Mucosa of stomach (tissue), 1 donor: ENCODE data around the gene TFCP2L1.

Source experiments
- H3K27me3 ChIP-seq: one replicate; pipeline ENCODE4 v1.7.0; 2013; ENCODE audit warnings: mild to moderate bottlenecking, low read length; ENCODE audit not compliant: control insufficient read depth, insufficient read depth
- H3K36me3 ChIP-seq: one replicate; pipeline ENCODE4 v1.7.0; 2013; ENCODE audit warnings: low read length; ENCODE audit not compliant: control insufficient read depth, insufficient read depth
- H3K4me1 ChIP-seq: one replicate; pipeline ENCODE4 v1.7.0; 2013; ENCODE audit warnings: mild to moderate bottlenecking, low read length; ENCODE audit not compliant: control insufficient read depth, insufficient read depth
- H3K4me3 ChIP-seq: one replicate; pipeline ENCODE4 v1.7.0; 2013; ENCODE audit warnings: low read length
- H3K9ac ChIP-seq: one replicate; pipeline ENCODE4 v1.7.0; 2013; ENCODE audit warnings: mild to moderate bottlenecking, low read length, moderate library complexity
- H3K9me3 ChIP-seq: one replicate; pipeline ENCODE4 v1.7.0; 2013; ENCODE audit warnings: mild to moderate bottlenecking, low read length, moderate library complexity; ENCODE audit not compliant: control insufficient read depth
- donor health status: Pancreatic carcinoma.

The TFCP2L1 gene

GRCh38 chr2:121185571-121186074 is 99.4 kb downstream of the TFCP2L1 start:
- Histone ChIP-seq H3K9me3 (no peaks in the 10 kb centered on the region), H3K27me3 (peaks cover 3% of the 10 kb centered on the region), H3K9ac (no peak overlapping the region), H3K4me3 (no peak overlapping the region), H3K36me3 (no peaks in the 10 kb centered on the region), H3K4me1 (peaks cover 9% of the 10 kb centered on the region)

- H3K4me1 ChIP-seq: peaks cover 9% of the 10 kb centered on the region
- peaks cover 3% of the 10 kb centered on the region for H3K27me3 ChIP-seq
- H3K9ac ChIP-seq: no peak overlapping the region
- no peak overlapping the region for H3K4me3 ChIP-seq
- no peaks in the 10 kb centered on the region for H3K9me3 ChIP-seq
- no peaks in the 10 kb centered on the region for H3K36me3 ChIP-seq
Observed at GRCh38 chr2:121185111-121185510, 99.9 kb downstream of the TFCP2L1 start.

- H3K4me3 ChIP-seq: no peak overlapping the region
- H3K36me3 ChIP-seq: no peaks in the 10 kb centered on the region
- no peaks in the 10 kb centered on the region for H3K9me3 ChIP-seq
- H3K9ac ChIP-seq: no peak overlapping the region
- no peaks in the 10 kb centered on the region for H3K27me3 ChIP-seq
- H3K4me1 ChIP-seq: peaks cover 9% of the 10 kb centered on the region
Observed at GRCh38 chr2:121184248-121184862, 100.6 kb downstream of the TFCP2L1 start.

- Histone ChIP-seq H3K27me3 (no peaks in the 10 kb centered on the region), H3K36me3 (no peaks in the 10 kb centered on the region), H3K4me1 (peaks cover 9% of the 10 kb centered on the region), H3K9me3 (no peaks in the 10 kb centered on the region), H3K4me3 (no peak overlapping the region), H3K9ac (no peak overlapping the region)
Observed at GRCh38 chr2:121182520-121182919, 102.5 kb downstream of the TFCP2L1 start.

GRCh38 chr2:121179467-121179866 is 105.5 kb downstream of the TFCP2L1 start:
- Histone ChIP-seq H3K9me3 (no peaks in the 10 kb centered on the region), H3K27me3 (no peaks in the 10 kb centered on the region), H3K36me3 (no peaks in the 10 kb centered on the region), H3K4me1 (no peaks in the 10 kb centered on the region), H3K4me3 (no peak overlapping the region), H3K9ac (no peak overlapping the region)

- Histone ChIP-seq H3K9me3 (no peaks in the 10 kb centered on the region), H3K36me3 (no peaks in the 10 kb centered on the region), H3K4me3 (no peak overlapping the region), H3K4me1 (no peaks in the 10 kb centered on the region), H3K27me3 (no peaks in the 10 kb centered on the region), H3K9ac (no peak overlapping the region)
Observed at GRCh38 chr2:121178730-121179129, 106.3 kb downstream of the TFCP2L1 start.

- no peaks in the 10 kb centered on the region for H3K9me3 ChIP-seq
- H3K4me3 ChIP-seq: no peak overlapping the region
- H3K27me3 ChIP-seq: no peaks in the 10 kb centered on the region
- no peaks in the 10 kb centered on the region for H3K36me3 ChIP-seq
- no peak overlapping the region for H3K9ac ChIP-seq
- H3K4me1 ChIP-seq: no peaks in the 10 kb centered on the region
Observed at GRCh38 chr2:121177896-121178295, 107.1 kb downstream of the TFCP2L1 start.

GRCh38 chr2:121175326-121175725 is 109.7 kb downstream of the TFCP2L1 start:
- Histone ChIP-seq H3K4me3 (no peak overlapping the region), H3K36me3 (no peaks in the 10 kb centered on the region), H3K4me1 (peaks cover 10% of the 10 kb centered on the region), H3K9ac (no peak overlapping the region), H3K9me3 (no peaks in the 10 kb centered on the region), H3K27me3 (no peaks in the 10 kb centered on the region)

- peaks cover 10% of the 10 kb centered on the region for H3K4me1 ChIP-seq
- no peaks in the 10 kb centered on the region for H3K27me3 ChIP-seq
- no peaks in the 10 kb centered on the region for H3K36me3 ChIP-seq
- H3K9me3 ChIP-seq: no peaks in the 10 kb centered on the region
- H3K9ac ChIP-seq: no peak overlapping the region
- no peak overlapping the region for H3K4me3 ChIP-seq
Observed at GRCh38 chr2:121173806-121174205, 111.2 kb downstream of the TFCP2L1 start.

GRCh38 chr2:121173112-121173511 is 111.9 kb downstream of the TFCP2L1 start:
- Histone ChIP-seq H3K9me3 (no peaks in the 10 kb centered on the region), H3K4me1 (peaks cover 10% of the 10 kb centered on the region), H3K9ac (no peak overlapping the region), H3K4me3 (no peak overlapping the region), H3K27me3 (no peaks in the 10 kb centered on the region), H3K36me3 (no peaks in the 10 kb centered on the region)

- Histone ChIP-seq H3K4me1 (peaks cover 10% of the 10 kb centered on the region), H3K9ac (no peak overlapping the region), H3K36me3 (no peaks in the 10 kb centered on the region), H3K4me3 (no peak overlapping the region), H3K27me3 (no peaks in the 10 kb centered on the region), H3K9me3 (no peaks in the 10 kb centered on the region)
Observed at GRCh38 chr2:121172456-121172855, 112.5 kb downstream of the TFCP2L1 start.

- H3K4me3 ChIP-seq: no peak overlapping the region
- no peak overlapping the region for H3K9ac ChIP-seq
- H3K36me3 ChIP-seq: no peaks in the 10 kb centered on the region
- no peaks in the 10 kb centered on the region for H3K27me3 ChIP-seq
- H3K4me1 ChIP-seq: peaks cover 10% of the 10 kb centered on the region
- no peaks in the 10 kb centered on the region for H3K9me3 ChIP-seq
Observed at GRCh38 chr2:121171625-121172119, 113.3 kb downstream of the TFCP2L1 start.
